B cell (primary cell): ENCODE data around the gene CSMD2.

Source experiments
- CTCF ChIP-seq: fragments of 200-600 bp; IDR thresholded peaks from one replicate; pipeline ENCODE4 v1.8.0; 2022; ENCODE audit warnings: antibody characterized with exemption, mild to moderate bottlenecking
- EZH2 ChIP-seq: IDR thresholded peaks from 2 replicates; pipeline ENCODE4 v1.6.1; 2012; ENCODE audit warnings: borderline replicate concordance, low read depth, mild to moderate bottlenecking, moderate library complexity, low read length; ENCODE audit not compliant: insufficient read depth, poor library complexity, severe bottlenecking

DNA sequence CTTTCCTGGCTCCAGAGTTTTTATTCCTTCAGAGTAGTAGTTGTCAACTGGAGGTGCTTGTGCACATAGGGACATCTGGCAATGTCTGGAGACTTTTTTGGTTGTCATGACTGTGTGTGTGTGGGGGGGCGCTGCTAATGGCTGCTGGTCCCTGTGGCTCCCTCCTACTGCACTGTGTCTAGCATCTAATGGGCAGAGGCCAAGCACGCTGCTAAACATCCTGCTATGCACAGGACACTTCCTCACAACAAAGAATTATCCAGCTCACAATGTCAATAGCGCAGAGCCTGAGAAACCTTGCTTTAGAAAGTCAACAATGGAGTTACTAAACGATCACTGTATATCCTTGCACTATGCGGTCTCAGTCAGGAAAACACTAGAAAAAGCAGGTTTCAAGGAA, 320.9 kb downstream of the CSMD2 start:
- TF ChIP-seq CTCF (no peak), EZH2 (no peak)
